ENCODE data around the gene PXT1.

PXT1 gene

GRCh38 chr6:36387440-36388303, 55.0 kb downstream of the PXT1 start, which contains the start of gene ETV7:
Gene ETV7 (minus strand): TSS chr6:36387669. CDS start chr6:36387541, 128 bp downstream.
- DNase-seq: no peak

GRCh38 chr6:36386495-36387439, 55.9 kb downstream of the PXT1 start:
- no peak for DNase-seq

DNA sequence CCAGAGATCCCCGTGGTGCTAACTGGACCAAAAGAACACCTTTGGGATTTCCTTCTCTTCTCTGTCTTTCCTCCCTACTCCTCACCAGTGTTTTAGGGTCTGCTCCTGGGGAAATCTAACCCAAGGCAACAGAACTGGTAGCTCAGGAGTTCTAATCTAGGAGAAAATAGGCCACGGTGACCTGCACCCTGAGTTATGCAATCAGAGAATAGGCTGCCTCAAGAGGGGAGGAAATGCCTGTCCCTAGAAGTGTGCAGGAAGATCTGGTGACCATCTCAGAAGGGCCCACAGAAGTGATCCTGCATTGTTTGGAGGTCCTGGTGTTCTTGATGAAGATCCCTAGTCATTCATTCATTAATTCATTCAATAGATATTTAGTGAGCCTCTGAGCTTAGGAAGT, 58.6 kb downstream of the PXT1 start:
- DNase-seq: no peak

- no peak for DNase-seq
These were observed 59.0 kb downstream of the PXT1 start for GRCh38 chr6:36383606-36384005.

DNA sequence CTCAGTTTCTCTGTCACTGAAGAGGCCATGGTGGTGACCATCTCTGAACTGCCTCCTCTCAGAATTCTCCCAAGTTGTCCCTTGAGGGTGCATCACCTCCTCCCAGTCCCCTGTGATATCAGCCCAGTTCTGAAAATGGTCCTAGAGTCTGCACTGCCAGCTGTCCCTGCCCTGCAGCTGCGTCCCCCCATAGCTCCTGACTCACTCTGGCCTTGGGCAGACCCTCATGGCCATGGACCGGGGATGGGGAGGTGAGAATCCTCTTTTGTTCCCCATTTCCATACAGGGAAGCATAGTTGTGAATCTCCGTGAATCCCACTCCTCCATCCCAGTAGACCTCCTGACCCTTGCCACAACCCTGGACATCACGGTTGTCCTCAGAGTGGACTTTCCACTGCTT, 59.7 kb downstream of the PXT1 start:
- DNase-seq: no peak

GRCh38 chr6:36381502-36382389, 60.9 kb downstream of the PXT1 start:
- DNase-seq: no peak

DNA sequence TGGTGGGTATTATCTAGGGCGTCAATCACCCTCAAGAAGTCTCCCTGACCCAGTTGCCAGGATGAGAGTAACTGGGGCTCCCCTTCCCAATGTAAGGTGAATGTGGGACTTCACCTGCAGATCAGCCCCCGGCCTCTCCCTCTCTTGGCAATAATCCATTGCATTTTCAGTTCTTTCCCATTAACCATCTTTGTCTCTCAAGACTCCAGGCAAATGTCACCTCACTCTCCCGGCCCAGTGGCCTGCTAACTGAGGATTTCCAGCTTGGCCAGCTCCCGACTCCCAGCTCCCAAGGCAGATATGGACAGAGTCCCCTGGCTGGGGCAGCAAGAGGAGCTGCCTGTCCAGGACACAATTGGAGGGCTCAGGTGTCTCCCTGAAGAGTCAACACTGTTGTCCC, 62.5 kb downstream of the PXT1 start:
- no peak for DNase-seq

DNA sequence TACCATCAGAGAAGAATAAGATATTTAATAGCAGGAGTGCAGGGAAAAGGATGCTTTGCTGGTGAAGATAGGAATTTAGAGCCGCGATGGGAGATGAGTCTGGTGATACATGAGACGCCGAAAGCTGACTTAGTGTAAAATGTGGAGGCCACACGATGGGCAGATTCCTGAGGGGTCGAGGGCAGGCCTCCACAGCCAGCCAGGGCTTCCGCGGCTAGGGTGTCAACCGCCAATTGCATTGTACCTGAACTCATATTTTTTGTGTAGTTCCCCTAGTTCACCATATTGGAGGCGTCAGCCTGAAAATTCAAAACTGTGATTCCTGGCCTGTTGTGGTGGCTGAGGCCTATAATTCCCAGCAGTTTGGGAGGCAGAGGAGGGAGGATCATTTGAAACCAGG, 63.7 kb downstream of the PXT1 start:
- DNase-seq: no peak

GRCh38 chr6:36378243-36378920, 64.3 kb downstream of the PXT1 start:
- DNase-seq: no peak

GRCh38 chr6:36377594-36377993, 65.1 kb downstream of the PXT1 start:
- no peak for DNase-seq

- no peak for DNase-seq
These were observed 65.9 kb downstream of the PXT1 start for GRCh38 chr6:36376742-36377141.

DNA sequence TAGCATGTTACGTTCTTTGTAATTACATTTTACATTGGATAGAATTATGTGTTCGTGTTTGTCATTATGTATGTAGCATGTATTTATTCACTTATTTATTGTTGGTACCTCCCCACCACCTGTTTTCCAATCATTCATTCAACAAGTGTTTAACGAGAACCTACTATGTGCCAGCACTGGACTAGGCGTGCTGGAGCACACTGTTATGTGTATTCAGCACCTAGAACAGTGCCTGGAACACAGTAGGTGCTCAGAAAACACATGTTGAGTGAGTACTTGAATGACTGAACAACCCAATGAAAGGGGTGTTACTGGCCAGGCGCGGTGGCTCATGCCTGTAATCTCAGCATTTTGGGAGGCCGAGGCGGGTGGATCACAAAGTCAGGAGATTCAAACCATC, 66.5 kb downstream of the PXT1 start:
- DNase-seq: no peak

- no peak for DNase-seq
These were observed 67.0 kb downstream of the PXT1 start for GRCh38 chr6:36375644-36376155.

GRCh38 chr6:36374972-36375371, 67.7 kb downstream of the PXT1 start:
- no peak for DNase-seq

GRCh38 chr6:36374194-36374593, 68.5 kb downstream of the PXT1 start:
- no peak for DNase-seq

- no peak for DNase-seq
These were observed 69.2 kb downstream of the PXT1 start for GRCh38 chr6:36373368-36374019.

DNA sequence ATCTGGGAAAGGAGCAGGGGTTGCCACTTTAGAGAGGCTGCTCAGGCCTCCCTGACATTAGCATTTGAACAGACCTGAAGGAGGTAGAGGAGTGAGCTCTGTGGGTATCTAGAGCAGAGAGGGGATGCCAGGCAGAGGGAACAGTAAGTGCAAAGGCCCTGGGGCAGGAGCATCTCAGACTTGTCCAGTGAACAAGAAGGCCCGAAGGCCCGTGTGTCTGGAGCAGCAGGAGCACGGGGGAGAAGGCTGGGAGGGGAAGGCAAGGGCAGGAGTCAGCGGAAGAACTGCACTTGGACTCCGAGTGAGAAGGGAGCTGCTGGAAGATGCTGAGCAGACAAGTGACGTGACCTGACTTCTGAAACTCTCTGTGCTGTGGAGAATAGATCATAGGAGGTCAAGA, 70.6 kb downstream of the PXT1 start:
- no peak for DNase-seq

DNA sequence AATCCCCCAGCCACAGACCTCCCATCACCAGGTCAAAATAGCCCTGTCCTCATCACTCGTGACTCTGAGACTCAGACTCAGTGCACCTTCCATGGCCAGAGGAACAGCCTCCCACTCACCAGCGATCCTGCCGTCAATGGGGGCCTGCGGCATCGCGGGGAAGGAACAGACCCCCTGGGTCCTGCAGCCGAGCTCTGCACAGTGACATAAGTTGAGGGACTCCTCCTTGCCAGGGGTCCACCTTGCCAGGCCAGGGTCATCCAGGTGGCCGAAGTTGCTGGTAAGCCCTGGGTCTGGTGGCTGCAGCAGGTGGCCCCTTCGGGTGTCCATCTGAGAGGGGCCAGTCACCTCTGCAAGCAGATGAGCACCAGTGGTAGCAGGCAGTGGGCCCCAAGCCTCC, 71.4 kb downstream of the PXT1 start:
- DNase-seq: no peak

DNA sequence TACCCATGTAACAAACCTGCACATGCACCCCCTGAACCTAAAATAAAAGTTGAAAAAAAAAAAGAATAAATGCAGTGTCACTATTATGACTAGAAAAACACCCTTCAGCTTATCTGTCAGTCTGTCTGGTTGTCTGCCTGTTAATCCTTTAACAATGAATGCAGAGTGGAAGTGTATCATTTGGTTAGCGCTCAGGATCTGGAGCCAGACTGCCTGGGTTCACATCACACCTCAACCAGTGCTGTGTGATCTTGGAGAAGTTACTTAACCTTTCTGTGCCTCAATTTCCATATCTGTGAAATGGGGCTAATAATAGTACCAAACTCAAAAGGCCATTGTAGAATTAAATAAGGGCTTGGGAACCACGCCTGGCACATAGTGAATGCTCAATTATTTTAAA, 72.0 kb downstream of the PXT1 start:
- DNase-seq: no peak

GRCh38 chr6:36368921-36369865, 73.5 kb downstream of the PXT1 start:
- peak; percentile 86 for DNase-seq
